Central memory CD4-positive, alpha-beta T cell (primary cell): ENCODE data around the gene HS3ST6.
"Not testable (repeated sequence)": the region's sequence is repeated elsewhere in the genome, so short reads cannot be mapped to it uniquely, and the experiment has no call there.

Experiments
- DNase-seq: peaks from one replicate; pipeline ENCODE4 v3.0.0; 2022

The HS3ST6 gene

GRCh38 chr16:1906055-1906845 is 12.0 kb downstream of the HS3ST6 start:
- DNase-seq: no peak

GRCh38 chr16:1903845-1904840 is 14.1 kb downstream of the HS3ST6 start:
- DNase-seq: no peak

GRCh38 chr16:1903220-1903574 is 15.0 kb downstream of the HS3ST6 start:
- no peak for DNase-seq

GRCh38 chr16:1902547-1903219 is 15.5 kb downstream of the HS3ST6 start:
- no peak for DNase-seq

GRCh38 chr16:1900452-1900774 is 17.8 kb downstream of the HS3ST6 start:
- DNase-seq: no peak

- DNase-seq: no peak
These were observed 18.4 kb downstream of the HS3ST6 start for GRCh38 chr16:1899641-1900451.

GRCh38 chr16:1897692-1898091 is 20.5 kb downstream of the HS3ST6 start:
- DNase-seq: not testable (repeated sequence)

- DNase-seq: no peak
These were observed 22.1 kb downstream of the HS3ST6 start for GRCh38 chr16:1895949-1896675.

- DNase-seq: no peak
These were observed 23.1 kb downstream of the HS3ST6 start for GRCh38 chr16:1895068-1895467.

- DNase-seq: no peak
These were observed 27.5 kb downstream of the HS3ST6 start for GRCh38 chr16:1890708-1891050.

- no peak for DNase-seq
These were observed 28.0 kb downstream of the HS3ST6 start for GRCh38 chr16:1890024-1890707.

- DNase-seq: no peak
These were observed 30.4 kb downstream of the HS3ST6 start for GRCh38 chr16:1887711-1888354.

- DNase-seq: no peak
These were observed 33.3 kb downstream of the HS3ST6 start for GRCh38 chr16:1884889-1885288.

- DNase-seq: no peak
These were observed 34.0 kb downstream of the HS3ST6 start for GRCh38 chr16:1884155-1884760.

GRCh38 chr16:1881172-1881571 is 37.0 kb downstream of the HS3ST6 start:
- DNase-seq: not testable (repeated sequence)

- no peak for DNase-seq
These were observed 38.7 kb downstream of the HS3ST6 start for GRCh38 chr16:1879477-1879876.

- DNase-seq: no peak
These were observed 40.0 kb downstream of the HS3ST6 start for GRCh38 chr16:1878256-1878655.

GRCh38 chr16:1877804-1878203 is 40.4 kb downstream of the HS3ST6 start:
- DNase-seq: no peak

GRCh38 chr16:1877089-1877488 is 41.1 kb downstream of the HS3ST6 start:
- no peak for DNase-seq

- no peak for DNase-seq
These were observed 41.7 kb downstream of the HS3ST6 start for GRCh38 chr16:1876468-1876867.
